ENCODE results near the gene B4GALT5. TPM values are rescaled to one million over a fixed set of nuclear protein-coding genes. Genes with fewer than 3 reads are reported as not detected.

Gene B4GALT5
- polyA plus RNA-seq, 1 experiment, result 26.7 TPM

DNA sequence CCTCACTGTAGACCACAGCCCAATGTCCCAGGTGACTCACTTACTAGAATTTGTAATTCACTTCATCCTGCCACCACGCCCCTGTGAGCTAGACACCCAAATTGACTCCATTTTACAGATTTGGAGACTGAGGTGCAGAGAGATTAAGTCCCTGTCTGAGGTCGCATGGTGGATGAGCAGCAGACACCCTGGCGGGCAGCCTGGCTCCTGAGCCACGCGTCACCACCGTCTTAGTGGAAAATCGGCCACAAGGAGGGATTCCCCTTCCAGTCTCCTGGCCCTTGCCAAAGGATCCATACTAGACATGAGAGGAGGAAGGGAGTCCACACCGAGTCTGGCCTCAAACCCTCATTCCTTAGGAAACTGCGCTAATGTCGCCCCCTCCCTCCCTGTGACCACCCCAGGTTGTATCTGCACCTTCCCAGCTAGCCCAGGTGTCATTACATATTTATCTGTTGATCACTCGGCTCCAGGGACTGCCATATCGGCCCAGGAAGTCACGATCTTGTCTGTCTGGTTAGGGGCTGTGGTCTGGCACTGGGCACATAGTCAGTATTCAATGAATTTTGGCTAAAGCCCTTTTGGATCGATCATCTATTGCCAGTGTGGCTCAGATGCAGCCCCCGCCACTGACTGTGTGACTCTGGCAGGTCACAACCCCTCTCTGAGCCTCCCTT, 120.1 kb downstream of the B4GALT5 start:
- H3K4me3 ChIP-seq (ENCODE audit: low read depth, low read length), result no peak overlapping the region
- TF ChIP-seq, protein P1, sequence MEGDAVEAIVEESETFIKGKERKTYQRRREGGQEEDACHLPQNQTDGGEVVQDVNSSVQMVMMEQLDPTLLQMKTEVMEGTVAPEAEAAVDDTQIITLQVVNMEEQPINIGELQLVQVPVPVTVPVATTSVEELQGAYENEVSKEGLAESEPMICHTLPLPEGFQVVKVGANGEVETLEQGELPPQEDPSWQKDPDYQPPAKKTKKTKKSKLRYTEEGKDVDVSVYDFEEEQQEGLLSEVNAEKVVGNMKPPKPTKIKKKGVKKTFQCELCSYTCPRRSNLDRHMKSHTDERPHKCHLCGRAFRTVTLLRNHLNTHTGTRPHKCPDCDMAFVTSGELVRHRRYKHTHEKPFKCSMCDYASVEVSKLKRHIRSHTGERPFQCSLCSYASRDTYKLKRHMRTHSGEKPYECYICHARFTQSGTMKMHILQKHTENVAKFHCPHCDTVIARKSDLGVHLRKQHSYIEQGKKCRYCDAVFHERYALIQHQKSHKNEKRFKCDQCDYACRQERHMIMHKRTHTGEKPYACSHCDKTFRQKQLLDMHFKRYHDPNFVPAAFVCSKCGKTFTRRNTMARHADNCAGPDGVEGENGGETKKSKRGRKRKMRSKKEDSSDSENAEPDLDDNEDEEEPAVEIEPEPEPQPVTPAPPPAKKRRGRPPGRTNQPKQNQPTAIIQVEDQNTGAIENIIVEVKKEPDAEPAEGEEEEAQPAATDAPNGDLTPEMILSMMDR (IDR thresholded peaks at IDR 0.05; ENCODE audit: insufficient read depth, low read depth, low read length), result no peak
- H3K27me3 ChIP-seq (ENCODE audit: control insufficient read depth, insufficient read depth, low read length), result no peaks in the 10 kb centered on the region
- no peaks in the 10 kb centered on the region for H3K36me3 ChIP-seq (ENCODE audit: control insufficient read depth, insufficient read depth, low read length)
- CTCF ChIA-PET, result interaction anchor here (0.9 to 4.6 kb wide), 7 partner anchors 8 to 52 kb away, joined by 3 to 32 read pairs (median 3); no protein-coding TSS in a partner anchor
- POLR2A ChIA-PET, result interaction anchor here (0.8 kb wide), 1 partner anchor 187 kb away, joined by 3 read pairs; no protein-coding TSS in a partner anchor
- DNase-seq (ENCODE audit: low read depth), result no peak

DNA sequence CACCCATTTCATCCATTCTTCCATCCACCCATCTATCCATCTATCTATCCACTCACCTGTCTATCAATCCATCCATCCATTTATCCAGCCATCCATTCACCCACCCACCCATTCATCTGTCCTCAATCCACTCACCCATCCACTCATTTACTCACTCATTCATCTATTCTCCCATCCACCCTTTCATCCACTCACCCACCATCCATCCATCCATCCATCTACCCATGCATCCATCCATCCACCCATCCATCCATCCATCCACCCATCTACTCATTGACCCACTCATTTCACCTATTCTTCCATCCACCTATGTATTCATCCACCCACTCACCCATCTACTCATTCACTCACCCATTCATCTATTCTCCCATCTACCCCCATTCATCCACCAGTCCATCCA, 121.6 kb downstream of the B4GALT5 start:
- no peak for DNase-seq (ENCODE audit: low read depth)
- Histone ChIP-seq H3K27me3 (ENCODE audit: control insufficient read depth, insufficient read depth, low read length) (no peaks in the 10 kb centered on the region), H3K36me3 (ENCODE audit: control insufficient read depth, insufficient read depth, low read length) (no peaks in the 10 kb centered on the region), H3K4me3 (ENCODE audit: low read depth, low read length) (no peak overlapping the region)
- TF ChIP-seq, protein P1 (IDR thresholded peaks at IDR 0.05; ENCODE audit: insufficient read depth, low read depth, low read length), result no peak
- POLR2A ChIA-PET, result no interaction called here
- CTCF ChIA-PET, result interaction anchor here (1.4 kb wide), 1 partner anchor 50 kb away, joined by 5 read pairs; no protein-coding TSS in a partner anchor

DNA sequence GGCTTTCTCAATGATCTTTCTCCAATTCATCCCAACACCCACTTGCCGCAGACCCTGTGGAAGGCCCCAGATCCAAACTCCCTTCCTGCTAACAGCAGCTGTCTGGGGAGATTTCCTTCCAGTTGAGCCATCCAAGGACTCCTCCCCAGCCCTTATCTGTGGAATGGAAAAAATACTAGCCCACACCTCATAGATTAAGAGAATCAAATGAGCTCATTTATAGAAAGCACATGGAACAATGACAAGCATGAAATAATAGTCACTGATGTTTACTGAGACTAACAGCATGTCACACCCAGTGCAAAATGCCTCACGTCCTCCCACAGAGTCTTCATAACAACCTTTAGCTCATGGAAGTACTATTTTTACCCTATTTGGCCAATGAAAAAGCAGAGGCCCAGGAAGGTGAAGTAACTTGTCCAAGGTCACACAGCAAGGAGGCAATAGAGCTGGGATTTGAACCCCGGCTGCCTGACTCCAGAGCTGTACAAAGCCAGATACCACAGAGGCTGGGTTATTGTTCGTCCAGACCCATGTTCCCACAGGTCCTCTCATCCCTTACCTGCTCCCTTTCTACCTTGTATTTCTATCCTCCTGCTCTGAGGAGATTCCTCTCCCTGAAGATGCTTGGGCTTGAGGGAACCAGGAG, 122.3 kb downstream of the B4GALT5 start:
- TF ChIP-seq, protein P1 (IDR thresholded peaks at IDR 0.05; ENCODE audit: insufficient read depth, low read depth, low read length), result no peak
- H3K27me3 ChIP-seq (ENCODE audit: control insufficient read depth, insufficient read depth, low read length), result no peaks in the 10 kb centered on the region
- POLR2A ChIA-PET, result interaction anchor here (0.8 kb wide), 1 partner anchor 13 kb away, joined by 4 read pairs; no protein-coding TSS in a partner anchor
- H3K4me3 ChIP-seq (ENCODE audit: low read depth, low read length), result no peak overlapping the region
- peak; percentile 81 for DNase-seq (ENCODE audit: low read depth)
- CTCF ChIA-PET, result interaction anchor here (1.0 to 1.4 kb wide), 2 partner anchors 19 to 49 kb away, joined by 5 to 8 read pairs; no protein-coding TSS in a partner anchor
- no peaks in the 10 kb centered on the region for H3K36me3 ChIP-seq (ENCODE audit: control insufficient read depth, insufficient read depth, low read length)

DNA sequence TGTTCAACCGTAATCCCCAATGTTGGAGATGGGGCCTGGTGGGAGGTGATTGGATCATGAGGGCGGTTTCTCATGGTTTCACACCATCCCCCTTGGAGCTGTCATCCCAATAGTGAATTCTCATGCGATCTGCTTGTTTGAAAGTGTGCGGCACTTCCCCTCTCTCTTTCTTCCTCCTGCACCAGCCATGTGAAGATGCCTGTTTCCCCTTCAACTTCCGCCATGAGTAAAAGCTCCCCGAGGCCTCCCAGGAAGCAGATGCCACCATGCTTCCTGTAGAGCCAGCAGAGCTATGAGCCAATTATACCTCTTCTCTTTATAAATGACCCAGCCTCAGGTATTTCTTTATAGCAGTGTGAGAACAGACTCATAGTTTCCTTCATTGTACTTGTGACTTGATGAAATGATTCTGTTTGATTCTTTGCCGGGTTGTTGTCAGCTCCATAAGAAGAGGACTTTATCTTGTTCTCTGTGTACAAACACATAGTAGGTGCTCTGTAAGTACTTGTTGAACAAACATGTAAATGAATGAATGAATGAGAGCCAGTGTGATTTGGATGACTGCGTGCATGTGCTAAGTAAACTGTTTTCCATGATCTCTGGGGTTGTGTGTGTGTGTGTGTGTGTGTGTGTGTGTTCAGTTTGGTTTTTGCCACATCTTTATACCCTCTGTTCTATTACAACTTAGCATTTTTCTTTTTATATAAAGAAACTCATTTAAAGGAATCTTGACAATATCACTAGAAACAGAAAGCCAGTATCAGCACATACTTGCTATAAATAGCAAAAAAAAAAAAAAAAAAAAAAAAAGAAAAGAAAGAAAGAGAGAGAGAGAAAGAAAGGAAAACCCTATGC, 123.3 kb downstream of the B4GALT5 start:
- no peak for DNase-seq (ENCODE audit: low read depth)
- Histone ChIP-seq H3K4me3 (ENCODE audit: low read depth, low read length) (no peak overlapping the region), H3K27me3 (ENCODE audit: control insufficient read depth, insufficient read depth, low read length) (no peaks in the 10 kb centered on the region), H3K36me3 (ENCODE audit: control insufficient read depth, insufficient read depth, low read length) (no peaks in the 10 kb centered on the region)
- CTCF ChIA-PET, result interaction anchor here (0.7 to 1.4 kb wide), 5 partner anchors 18 to 52 kb away, joined by 3 to 8 read pairs (median 4); no protein-coding TSS in a partner anchor
- POLR2A ChIA-PET, result no interaction called here
- TF ChIP-seq, protein P1 (IDR thresholded peaks at IDR 0.05; ENCODE audit: insufficient read depth, low read depth, low read length), result no peak

Measured in BJ (cell line).